GM23338 (cell line): ENCODE results near the gene HAUS8. TPM values are rescaled to one million over a fixed set of nuclear protein-coding genes. Genes with fewer than 3 reads are reported as not detected.

Source experiments
- ATAC-seq: fragments of 200-7000 bp; cut with Tn5 transposase; 3 replicates; pipeline ENCODE4 v1.9.1; 2020
- DNase-seq: peaks from one replicate; pipeline ENCODE4 v3.0.0-alpha.2; 2015; ENCODE audit warnings: low spot score
- H2AFZ ChIP-seq: fragments of 200-600 bp; sonication (generic); 2 replicates; pipeline ENCODE4 v1.8.0; 2016; ENCODE audit warnings: antibody characterized with exemption, mild to moderate bottlenecking, moderate library complexity
- H3F3A ChIP-seq: fragments of 200-600 bp; sonication (generic); replicated peaks from 2 replicates; pipeline ENCODE4 v1.8.0; 2017; ENCODE audit warnings: antibody characterized with exemption, mixed run types, low read depth
- H3K27ac ChIP-seq: fragments of 200-600 bp; sonication (generic); 2 replicates; pipeline ENCODE4 v1.6.1; 2016; ENCODE audit warnings: low read depth
- H3K27me3 ChIP-seq: fragments of 200-600 bp; sonication (generic); 2 replicates; pipeline ENCODE4 v1.8.0; 2016; ENCODE audit warnings: mild to moderate bottlenecking, mixed run types, moderate library complexity; ENCODE audit not compliant: insufficient read depth
- H3K36me3 ChIP-seq: fragments of 200-600 bp; sonication (generic); 2 replicates; pipeline ENCODE4 v1.8.0; 2016; ENCODE audit warnings: mild to moderate bottlenecking; ENCODE audit not compliant: insufficient read depth
- H3K4me1 ChIP-seq: fragments of 200-600 bp; sonication (generic); 2 replicates; pipeline ENCODE4 v1.8.0; 2016; ENCODE audit warnings: mild to moderate bottlenecking, moderate library complexity; ENCODE audit not compliant: insufficient read depth
- H3K4me2 ChIP-seq: fragments of 200-600 bp; sonication (generic); 2 replicates; pipeline ENCODE4 v1.7.1; 2017; ENCODE audit warnings: mixed run types
- H3K4me3 ChIP-seq: fragments of 200-600 bp; sonication (generic); 2 replicates; pipeline ENCODE4 v1.6.1; 2016; ENCODE audit warnings: mixed run types
- H3K79me2 ChIP-seq: fragments of 200-600 bp; sonication (generic); replicated peaks from 2 replicates; pipeline ENCODE4 v1.8.0; 2017; ENCODE audit warnings: mild to moderate bottlenecking; ENCODE audit not compliant: insufficient read depth
- H3K9me2 ChIP-seq: fragments of 200-600 bp; sonication (generic); 2 replicates; pipeline ENCODE4 v1.8.0; 2017; ENCODE audit not compliant: insufficient read depth
- H4K20me1 ChIP-seq: fragments of 200-600 bp; sonication (generic); replicated peaks from 2 replicates; pipeline ENCODE4 v1.8.0; 2017; ENCODE audit warnings: mild to moderate bottlenecking; ENCODE audit not compliant: insufficient read depth
- H3K27ac Mint-ChIP-seq: 2 replicates; pipeline ENCODE4 v1.8.0; 2020; ENCODE audit warnings: inconsistent platforms, mild to moderate bottlenecking, moderate library complexity, mixed read lengths
- H3K27me3 Mint-ChIP-seq: 3 replicates; pipeline ENCODE4 v1.8.0; 2022; ENCODE audit warnings: low read depth, mild to moderate bottlenecking, moderate library complexity, mixed read lengths, inconsistent platforms; ENCODE audit not compliant: insufficient read depth, poor library complexity
- H3K36me3 Mint-ChIP-seq: 3 replicates; pipeline ENCODE4 v1.8.0; 2021; ENCODE audit warnings: low read depth, mild to moderate bottlenecking, inconsistent platforms, moderate library complexity, mixed read lengths
- H3K4me1 Mint-ChIP-seq: 3 replicates; pipeline ENCODE4 v1.8.0; 2020; ENCODE audit warnings: mild to moderate bottlenecking, inconsistent platforms, mixed read lengths
- H3K4me3 Mint-ChIP-seq: 3 replicates; pipeline ENCODE4 v1.8.0; 2021; ENCODE audit warnings: moderate library complexity, mild to moderate bottlenecking, inconsistent platforms, mixed read lengths
- H3K9me3 Mint-ChIP-seq: 3 replicates; pipeline ENCODE4 v1.8.0; 2020; ENCODE audit warnings: moderate library complexity, mild to moderate bottlenecking, inconsistent platforms, mixed read lengths
- CTCF ChIP-seq, 2 experiments: fragments of 200-600 bp in 1 of 2; sonication (generic) in 1 of 2; conservative IDR thresholded peaks; 2 replicates each; pipeline versions ENCODE4 v1.5.1 to v1.6.1; 2016 to 2017; ENCODE audit warnings: antibody characterized with exemption in 2 of 2, low read depth in 2 of 2, mild to moderate bottlenecking in 2 of 2, moderate library complexity in 1 of 2
- ETS1 ChIP-seq: IDR thresholded peaks from 2 replicates; pipeline ENCODE4 v1.6.1; 2016; ENCODE audit warnings: antibody characterized with exemption
- EZH2phosphoT487 ChIP-seq: fragments of 200-600 bp; sonication (generic); IDR thresholded peaks from one replicate; pipeline ENCODE4 v1.8.1; 2018; ENCODE audit warnings: antibody characterized with exemption; ENCODE audit not compliant: unreplicated experiment
- JUNB ChIP-seq: IDR thresholded peaks from one replicate; pipeline ENCODE4 v1.6.1; 2016; ENCODE audit warnings: antibody characterized with exemption; ENCODE audit not compliant: unreplicated experiment
- POLR2AphosphoS5 ChIP-seq: IDR thresholded peaks from 2 replicates; pipeline ENCODE4 v1.6.1; 2016; ENCODE audit warnings: antibody characterized with exemption, low read depth
- REST ChIP-seq: IDR thresholded peaks from one replicate; pipeline ENCODE4 v1.6.1; 2018; ENCODE audit warnings: antibody characterized with exemption; ENCODE audit not compliant: unreplicated experiment
- ZNF114 ChIP-seq: fragments of 250-450 bp; sonication (Bioruptor Pico); IDR thresholded peaks from 2 replicates; pipeline ENCODE4 v1.5.0; 2020; ENCODE audit warnings: mild to moderate bottlenecking, moderate library complexity
- ZNF331 ChIP-seq: fragments of 250-450 bp; sonication (Bioruptor Pico); IDR thresholded peaks from 2 replicates; pipeline ENCODE4 v1.5.0; 2020; ENCODE audit warnings: low read depth, mild to moderate bottlenecking, moderate library complexity
- ZNF462 ChIP-seq: fragments of 250-450 bp; sonication (Bioruptor Pico); IDR thresholded peaks from 2 replicates; pipeline ENCODE4 v1.5.0; 2020; ENCODE audit warnings: mild to moderate bottlenecking, moderate library complexity
- polyA plus RNA-seq: library from polyadenylated mRNA; unstranded; fragments of >200 nt; fragmentation: Nextera tagmentation; extraction: Ambion mirVana; gene quantifications from 2 replicates; pipeline ENCODE4 v1.2.1, GENCODE V29; 2016
- total RNA-seq: library from RNA; depleted of rRNA; stranded (reverse); fragments of >200 nt; shearing (Covaris generic); gene quantifications from 2 replicates; pipeline ENCODE4 v1.2.3, GENCODE V29; 2014

Gene HAUS8
- total and polyA plus RNA-seq, 2 experiments from 2014 or later: 11.1 to 33.3 TPM

GRCh38 chr19:17112271-17112670, 37.0 kb upstream of the HAUS8 start (continued):
- TF ChIP-seq ZNF462: no peak
- no peak for TF ChIP-seq POLR2AphosphoS5
- no peak for TF ChIP-seq CTCF (conservative IDR thresholded peaks at IDR 0.05; ENCODE audit: low read depth in 2 of 2)
- TF ChIP-seq EZH2phosphoT487: no peak

GRCh38 chr19:17111766-17112165, 36.5 kb upstream of the HAUS8 start:
- Mint-ChIP-seq H3K9me3 (no peaks in the 10 kb centered on the region; the same call in 2 of the 3 replicates), H3K4me1 (peaks cover 47% of the 10 kb centered on the region), H3K27ac (no peak overlapping the region; the same call in 1 of the 2 replicates), H3K36me3 (peaks cover 10% of the 10 kb centered on the region), H3K27me3 (peaks cover 4% of the 10 kb centered on the region), H3K4me3 (no peak overlapping the region)
- Histone ChIP-seq H3F3A (peaks cover 8% of the 10 kb centered on the region), H3K27me3 (no peaks in the 10 kb centered on the region), H4K20me1 (peaks cover 3% of the 10 kb centered on the region; the same call in 1 of the 2 replicates), H3K36me3 (0 out of 2 replicates have a peak, but pooled peaks cover 3% of the 10 kb centered on the region), H3K27ac (no peak overlapping the region), H3K9me2 (no peaks in the 10 kb centered on the region), H3K4me3 (no peak overlapping the region), H3K79me2 (peaks cover 14% of the 10 kb centered on the region), H3K4me2 (no peak overlapping the region), H2AFZ (no peak overlapping the region), H3K4me1 (peaks cover 24% of the 10 kb centered on the region)
- ATAC-seq (no peak), DNase-seq (no peak)
- TF ChIP-seq JUNB (no peak), ETS1 (no peak), ZNF114 (CRISPR knock-in tag) (no peak), ZNF331 (CRISPR knock-in tag) (no peak), REST (no peak)
